Activated CD4-positive, alpha-beta memory T cell treated with anti-CD3 and anti-CD28 coated beads, Interleukin-2, amount 10 ng/mL, durations not matched to agents 7 days and 5 days (primary cell): ENCODE data around the gene RABL2A. TPM values are rescaled to one million over a fixed set of nuclear protein-coding genes. Genes with fewer than 3 reads are reported as not detected.
"Not testable (repeated sequence)": the region's sequence is repeated elsewhere in the genome, so short reads cannot be mapped to it uniquely, and the experiment has no call there.

Source experiments
- CTCF ChIA-PET: fragments of 350-600 bp; sonication (Branson Sonifier 250); formaldehyde crosslinking; loops from one replicate; lab custom pipeline; 2021; ENCODE audit warnings: antibody characterized with exemption, inconsistent platforms; lab: Charles Lee
- POLR2A ChIA-PET: fragments of 350-600 bp; sonication (Branson Sonifier 250); formaldehyde crosslinking; loops from one replicate; lab custom pipeline; 2021; ENCODE audit warnings: antibody characterized with exemption; lab: Charles Lee
- DNase-seq: peaks from one replicate; pipeline ENCODE4 v3.0.0-alpha.2; 2020
- H3K27ac Mint-ChIP-seq: one replicate; pipeline ENCODE4 v1.8.0; 2021; ENCODE audit warnings: mild to moderate bottlenecking, mixed read lengths
- H3K27me3 Mint-ChIP-seq: one replicate; pipeline ENCODE4 v1.8.0; 2021; ENCODE audit warnings: mixed read lengths
- H3K36me3 Mint-ChIP-seq: one replicate; pipeline ENCODE4 v1.8.0; 2021; ENCODE audit warnings: low read depth, mixed read lengths
- H3K4me1 Mint-ChIP-seq: one replicate; pipeline ENCODE4 v1.8.0; 2021; ENCODE audit warnings: mixed read lengths
- H3K4me3 Mint-ChIP-seq: one replicate; pipeline ENCODE4 v1.8.0; 2021; ENCODE audit warnings: mild to moderate bottlenecking, mixed read lengths
- H3K9me3 Mint-ChIP-seq: one replicate; pipeline ENCODE4 v1.8.0; 2021; ENCODE audit warnings: mixed read lengths
- total RNA-seq, 2 experiments: library from RNA; stranded (reverse); gene quantifications; one replicate each; pipeline ENCODE4 v1.2.3, GENCODE V29; 2021

The RABL2A gene
- total RNA-seq, 2 experiments from 2014 or later, result 13.5 to 14.1 TPM

GRCh38 chr2:113598738-113599137 lies 28.3 kb upstream of the RABL2A start:
- CTCF ChIA-PET, DNase-seq: not testable (repeated sequence)

GRCh38 chr2:113599208-113599607 lies 27.9 kb upstream of the RABL2A start:
- POLR2A ChIA-PET, H3K9me3 Mint-ChIP-seq, CTCF ChIA-PET, H3K27ac Mint-ChIP-seq, H3K4me1 Mint-ChIP-seq, DNase-seq, H3K36me3 Mint-ChIP-seq, H3K4me3 Mint-ChIP-seq, H3K27me3 Mint-ChIP-seq: not testable (repeated sequence)

More at GRCh38 chr2:113598738-113599137, 28.3 kb upstream of the RABL2A start:
- H3K9me3 Mint-ChIP-seq, POLR2A ChIA-PET, H3K36me3 Mint-ChIP-seq, H3K4me3 Mint-ChIP-seq, H3K27ac Mint-ChIP-seq, H3K27me3 Mint-ChIP-seq, H3K4me1 Mint-ChIP-seq: not testable (repeated sequence)

- H3K27me3 Mint-ChIP-seq, H3K27ac Mint-ChIP-seq, H3K36me3 Mint-ChIP-seq, H3K9me3 Mint-ChIP-seq, H3K4me1 Mint-ChIP-seq, POLR2A ChIA-PET: not testable (repeated sequence)
- peak; percentile 76 for DNase-seq
- H3K4me3 Mint-ChIP-seq, result peak overlapping the region; percentile 41
- CTCF ChIA-PET, result interaction anchor here (0.6 to 0.7 kb wide), 2 partner anchors 61 to 96 kb away, joined by 3 read pairs; no protein-coding TSS in a partner anchor
Measured at GRCh38 chr2:113602040-113602769, 24.9 kb upstream of the RABL2A start.

- Mint-ChIP-seq H3K27me3 (no peaks in the 10 kb centered on the region), H3K36me3 (no peaks in the 10 kb centered on the region), H3K9me3 (no peaks in the 10 kb centered on the region), H3K4me1 (peaks cover 8% of the 10 kb centered on the region), H3K4me3 (peak overlapping the region; percentile 85), H3K27ac (peak overlapping the region; percentile 93)
- CTCF ChIA-PET, result interaction anchor here (1.9 kb wide), 2 partner anchors 98 to 121 kb away, joined by 8 to 15 read pairs; no protein-coding TSS in a partner anchor
- DNase-seq, result no peak
- POLR2A ChIA-PET, result interaction anchor here (1.8 kb wide), 1 partner anchor 153 kb away, joined by 7 read pairs; the partner anchor contains the start of gene SLC35F5
Measured at GRCh38 chr2:113602869-113603466, 24.1 kb upstream of the RABL2A start.

GRCh38 chr2:113603467-113604084 lies 23.5 kb upstream of the RABL2A start:
- H3K27me3 Mint-ChIP-seq, H3K36me3 Mint-ChIP-seq, H3K9me3 Mint-ChIP-seq, H3K4me1 Mint-ChIP-seq: not testable (repeated sequence)
- DNase-seq, result peak; percentile 87
- peak overlapping the region; percentile 85 for H3K4me3 Mint-ChIP-seq
- POLR2A ChIA-PET, result interaction anchor here (1.8 kb wide), 1 partner anchor 153 kb away, joined by 7 read pairs; the partner anchor contains the start of gene SLC35F5
- CTCF ChIA-PET, result interaction anchor here (1.2 to 1.9 kb wide), 5 partner anchors 90 to 153 kb away, joined by 3 to 15 read pairs (median 8); partner anchors contain the start of gene SLC35F5
- peak overlapping the region; percentile 93 for H3K27ac Mint-ChIP-seq

- peak; percentile 95 for DNase-seq
- not testable (repeated sequence) for H3K9me3 Mint-ChIP-seq, H3K36me3 Mint-ChIP-seq, H3K4me1 Mint-ChIP-seq, H3K27me3 Mint-ChIP-seq
- CTCF ChIA-PET, result interaction anchor here (0.6 to 1.9 kb wide), 8 partner anchors 90 to 152 kb away, joined by 3 to 15 read pairs (median 4); partner anchors contain the start of gene SLC35F5
- Mint-ChIP-seq H3K27ac (peak overlapping the region; percentile 93), H3K4me3 (peak overlapping the region; percentile 85)
- POLR2A ChIA-PET, result interaction anchor here (1.8 kb wide), 1 partner anchor 152 kb away, joined by 7 read pairs; the partner anchor contains the start of gene SLC35F5
Measured at GRCh38 chr2:113604085-113604477, 23.0 kb upstream of the RABL2A start.

GRCh38 chr2:113604661-113605060 lies 22.4 kb upstream of the RABL2A start:
- peak overlapping the region; percentile 93 for H3K27ac Mint-ChIP-seq
- H3K36me3 Mint-ChIP-seq, H3K27me3 Mint-ChIP-seq, DNase-seq, H3K4me1 Mint-ChIP-seq, H3K9me3 Mint-ChIP-seq: not testable (repeated sequence)
- ChIA-PET POLR2A (interaction anchor here (1.8 kb wide), 1 partner anchor 152 kb away, joined by 7 read pairs; the partner anchor contains the start of gene SLC35F5), CTCF (interaction anchor here (0.6 to 1.9 kb wide), 8 partner anchors 89 to 152 kb away, joined by 3 to 15 read pairs (median 4); partner anchors contain the start of gene SLC35F5)
- H3K4me3 Mint-ChIP-seq, result peak overlapping the region; percentile 85

GRCh38 chr2:113606036-113606435 lies 21.0 kb upstream of the RABL2A start:
- POLR2A ChIA-PET, DNase-seq, H3K36me3 Mint-ChIP-seq, H3K4me3 Mint-ChIP-seq, H3K4me1 Mint-ChIP-seq, H3K27me3 Mint-ChIP-seq, H3K27ac Mint-ChIP-seq, CTCF ChIA-PET, H3K9me3 Mint-ChIP-seq: not testable (repeated sequence)

GRCh38 chr2:113609822-113610221 lies 17.2 kb upstream of the RABL2A start:
- H3K27ac Mint-ChIP-seq, H3K36me3 Mint-ChIP-seq, H3K9me3 Mint-ChIP-seq, H3K4me3 Mint-ChIP-seq, POLR2A ChIA-PET, H3K4me1 Mint-ChIP-seq, DNase-seq, H3K27me3 Mint-ChIP-seq, CTCF ChIA-PET: not testable (repeated sequence)

- H3K9me3 Mint-ChIP-seq, CTCF ChIA-PET, H3K36me3 Mint-ChIP-seq, H3K4me3 Mint-ChIP-seq, H3K27ac Mint-ChIP-seq, H3K27me3 Mint-ChIP-seq, POLR2A ChIA-PET, H3K4me1 Mint-ChIP-seq, DNase-seq: not testable (repeated sequence)
Measured at GRCh38 chr2:113621002-113621401, 6.1 kb upstream of the RABL2A start.

GRCh38 chr2:113625906-113626305 lies 1.2 kb upstream of the RABL2A start:
- DNase-seq, H3K9me3 Mint-ChIP-seq, H3K27ac Mint-ChIP-seq, H3K36me3 Mint-ChIP-seq, H3K4me3 Mint-ChIP-seq, POLR2A ChIA-PET, H3K27me3 Mint-ChIP-seq: not testable (repeated sequence)
- CTCF ChIA-PET, result interaction anchor here (1.3 kb wide), 1 partner anchor 74 kb away, joined by 3 read pairs; no protein-coding TSS in a partner anchor
- peaks cover 11% of the 10 kb centered on the region for H3K4me1 Mint-ChIP-seq

GRCh38 chr2:113632849-113633345 lies 5.8 kb downstream of the RABL2A start:
- H3K36me3 Mint-ChIP-seq, H3K27ac Mint-ChIP-seq, POLR2A ChIA-PET: not testable (repeated sequence)

GRCh38 chr2:113635358-113635757 lies 8.3 kb downstream of the RABL2A start:
- POLR2A ChIA-PET, H3K36me3 Mint-ChIP-seq, H3K9me3 Mint-ChIP-seq, H3K27me3 Mint-ChIP-seq, H3K4me3 Mint-ChIP-seq, CTCF ChIA-PET, H3K27ac Mint-ChIP-seq, DNase-seq, H3K4me1 Mint-ChIP-seq: not testable (repeated sequence)

More at GRCh38 chr2:113632849-113633345, 5.8 kb downstream of the RABL2A start:
- DNase-seq, H3K4me3 Mint-ChIP-seq, CTCF ChIA-PET, H3K27me3 Mint-ChIP-seq, H3K9me3 Mint-ChIP-seq, H3K4me1 Mint-ChIP-seq: not testable (repeated sequence)
